HEK293 (cell line): ENCODE measurements around the gene VWCE.

Experiments used
- CTCF ChIP-seq: fragments of 450-650 bp; formaldehyde crosslinking; IDR thresholded peaks from 2 replicates; pipeline ENCODE4 v1.5.1; 2016; ENCODE audit warnings: missing biosample characterization, missing genetic modification characterization
- KLF8 ChIP-seq: fragments of 450-650 bp; formaldehyde crosslinking; IDR thresholded peaks from 2 replicates; pipeline ENCODE4 v1.5.1; 2016; ENCODE audit warnings: missing biosample characterization, missing genetic modification characterization
- ZNF10 ChIP-seq: fragments of 450-650 bp; formaldehyde crosslinking; IDR thresholded peaks from 2 replicates; pipeline ENCODE4 v1.5.1; 2017; ENCODE audit warnings: missing biosample characterization, missing genetic modification characterization
- ZNF350 ChIP-seq: fragments of 450-650 bp; formaldehyde crosslinking; IDR thresholded peaks from 2 replicates; pipeline ENCODE4 v1.5.0; 2017; ENCODE audit warnings: missing biosample characterization, mild to moderate bottlenecking, missing genetic modification characterization

- TF ChIP-seq ZNF10 (no peak), ZNF350 (no peak), CTCF (tag by site-specific recombination) (no peak), KLF8 (tag by site-specific recombination) (no peak)
Measured at GRCh38 chr11:61305417-61305816, 10.3 kb upstream of the VWCE start.
